Stimulated activated CD8-positive, alpha-beta memory T cell treated with anti-CD3 and anti-CD28 coated beads, Interleukin-7, amount 100 ng/mL, for 24 hours (primary cell): ENCODE measurements around the gene MLXIP.
"Not testable (repeated sequence)": the region's sequence is repeated elsewhere in the genome, so short reads cannot be mapped to it uniquely, and the experiment has no call there.

Source experiments
- DNase-seq: peaks from one replicate; pipeline ENCODE4 v3.0.0-alpha.2; 2020; ENCODE audit warnings: low read depth

MLXIP gene

DNA sequence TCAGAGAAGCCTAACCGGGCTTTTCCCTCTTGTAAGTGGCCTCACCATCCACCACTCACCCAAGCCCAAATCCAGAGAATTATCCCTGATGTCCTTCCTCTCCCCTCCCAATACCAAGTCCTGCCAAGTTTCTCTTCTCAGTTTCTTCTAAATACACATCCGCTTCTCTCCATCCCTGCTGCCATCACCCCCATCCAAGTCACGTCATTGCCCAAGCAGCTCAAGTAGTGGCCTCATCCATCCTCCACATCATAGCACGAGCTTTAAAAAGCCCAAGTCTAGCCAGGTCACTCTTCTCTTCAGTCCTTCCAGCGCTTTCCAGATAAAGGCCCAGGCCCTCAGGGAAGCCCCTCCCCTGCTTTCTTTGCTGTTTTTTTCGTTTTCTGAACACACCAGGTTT is 70.1 kb downstream of the MLXIP start:
- DNase-seq = no peak

DNA sequence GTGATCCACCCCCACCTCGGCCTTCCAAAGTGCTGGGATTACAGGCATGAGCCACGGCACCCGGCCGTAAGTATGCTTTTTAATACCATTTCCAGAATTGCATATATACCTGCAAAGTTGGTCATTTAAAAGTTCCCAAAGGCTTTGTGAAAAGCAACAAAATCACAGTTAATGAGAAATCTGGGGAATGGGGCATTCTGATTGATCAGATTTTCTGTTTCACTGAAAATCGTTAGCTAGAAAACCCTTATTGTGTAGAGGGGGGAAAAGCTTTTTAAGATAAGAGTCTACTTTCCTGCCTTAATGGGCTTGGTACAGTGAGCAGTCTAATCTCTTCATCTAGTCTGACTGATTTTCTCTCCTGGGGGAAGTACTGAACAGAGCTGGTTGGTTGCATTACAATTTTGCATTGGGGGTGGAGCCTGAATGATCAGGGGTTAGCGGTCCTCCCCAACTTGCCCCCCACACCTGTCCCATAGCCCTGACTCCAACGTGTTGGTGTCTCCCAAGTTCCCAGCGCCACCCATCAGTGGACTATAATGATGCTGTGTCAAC is 71.6 kb downstream of the MLXIP start:
- DNase-seq = no peak

DNA sequence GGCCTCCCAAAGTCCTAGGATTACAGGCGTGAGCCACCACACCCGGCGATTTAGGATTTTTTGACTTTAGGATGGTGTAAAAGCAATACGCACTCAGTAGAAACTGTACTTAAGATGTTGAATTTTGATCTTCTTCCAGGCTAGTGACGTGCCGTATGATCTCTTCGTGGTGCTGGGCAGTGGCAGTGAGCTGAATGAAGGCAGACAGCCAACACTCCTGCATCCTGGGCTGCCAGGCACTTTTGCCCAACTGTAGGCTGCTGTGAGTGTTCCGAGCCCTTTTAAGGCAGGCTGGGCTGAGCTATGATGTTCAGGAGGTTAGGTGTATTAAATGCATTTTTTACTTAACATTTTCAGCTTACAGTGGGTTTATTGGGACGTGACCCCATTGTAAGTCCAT is 74.2 kb downstream of the MLXIP start:
- DNase-seq = no peak

DNA sequence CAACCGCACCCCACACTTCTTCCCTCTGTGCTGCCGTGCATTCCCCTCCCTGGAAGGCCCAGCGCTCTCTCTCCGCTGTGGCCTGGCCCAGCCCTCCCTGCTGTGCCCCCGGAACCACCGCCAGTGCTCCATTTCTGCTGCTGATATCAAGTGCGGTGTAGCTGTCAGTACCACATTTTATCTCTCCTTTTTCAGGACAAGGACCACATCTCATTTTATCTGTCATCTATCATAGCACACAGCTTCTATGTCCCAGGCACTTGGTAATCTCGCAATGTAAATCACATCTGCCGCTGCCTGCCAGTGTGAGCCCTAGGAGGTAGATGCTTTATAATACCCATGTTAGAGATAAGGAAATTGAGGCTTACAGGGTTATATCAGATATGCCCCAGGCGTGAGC is 77.1 kb downstream of the MLXIP start:
- no peak for DNase-seq

GRCh38 chr12:122158700-122159285 is 80.2 kb downstream of the MLXIP start:
- no peak for DNase-seq

DNA sequence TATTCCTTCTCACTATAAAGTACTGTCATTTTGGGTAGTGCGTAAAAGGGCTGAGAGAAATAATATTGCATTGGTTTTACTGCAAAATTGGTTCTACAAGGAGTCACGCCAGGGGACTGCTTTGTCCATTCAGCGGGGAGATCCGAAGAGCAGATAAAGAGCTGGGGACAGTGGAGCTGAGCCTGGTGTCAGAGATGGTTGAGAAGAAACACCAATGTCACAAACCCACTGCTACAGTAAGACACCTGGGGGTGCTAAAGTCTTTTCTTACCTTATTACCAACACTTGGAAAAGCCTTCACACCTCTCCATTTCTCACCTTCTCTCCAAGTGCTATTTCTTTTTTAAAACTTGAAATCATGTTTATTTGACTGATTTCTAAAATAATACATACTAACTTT is 81.3 kb downstream of the MLXIP start:
- no peak for DNase-seq

DNA sequence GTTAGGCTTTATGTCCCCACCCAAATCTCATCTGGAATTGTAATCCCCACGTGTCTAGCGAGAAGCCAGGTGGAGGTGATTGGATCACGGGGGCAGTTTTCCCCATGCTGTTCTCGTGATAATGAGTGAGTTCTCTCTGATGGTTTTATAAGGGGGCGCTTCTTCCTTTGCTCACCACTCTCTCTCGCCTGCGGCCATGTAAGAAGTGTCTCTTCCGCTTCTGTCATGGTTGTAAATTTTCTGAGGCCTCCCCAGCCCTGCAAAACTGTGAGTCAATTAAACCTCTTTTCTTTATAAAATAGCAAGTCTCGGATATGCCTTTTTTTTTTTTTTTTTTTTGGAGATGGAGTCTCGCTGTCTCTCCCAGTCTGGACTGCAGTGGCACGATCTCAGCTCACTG is 82.2 kb downstream of the MLXIP start:
- DNase-seq = no peak

GRCh38 chr12:122161682-122162081 is 83.1 kb downstream of the MLXIP start:
- no peak for DNase-seq

DNA sequence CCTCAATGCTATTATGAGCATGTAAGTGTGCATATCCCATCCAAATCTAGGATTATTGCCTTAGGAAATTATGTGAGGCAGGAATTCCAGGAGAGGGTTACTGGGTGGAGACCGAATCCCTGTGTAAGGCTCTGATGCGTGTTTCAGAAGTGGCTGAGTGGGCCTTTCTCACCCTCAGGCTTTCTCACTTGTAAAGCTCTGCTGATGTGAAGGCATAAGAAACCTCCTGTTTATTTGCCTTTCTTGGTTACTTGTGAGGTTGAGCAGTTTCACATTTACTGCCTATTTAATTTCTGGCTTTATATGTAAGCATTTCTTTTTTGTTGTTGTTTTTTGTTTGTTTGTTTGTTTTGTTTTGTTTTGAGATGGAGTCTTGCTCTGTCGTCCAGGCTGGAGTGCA is 84.4 kb downstream of the MLXIP start:
- DNase-seq = no peak

GRCh38 chr12:122166422-122167349 is 88.1 kb downstream of the MLXIP start:
- peak; percentile 25 for DNase-seq

DNA sequence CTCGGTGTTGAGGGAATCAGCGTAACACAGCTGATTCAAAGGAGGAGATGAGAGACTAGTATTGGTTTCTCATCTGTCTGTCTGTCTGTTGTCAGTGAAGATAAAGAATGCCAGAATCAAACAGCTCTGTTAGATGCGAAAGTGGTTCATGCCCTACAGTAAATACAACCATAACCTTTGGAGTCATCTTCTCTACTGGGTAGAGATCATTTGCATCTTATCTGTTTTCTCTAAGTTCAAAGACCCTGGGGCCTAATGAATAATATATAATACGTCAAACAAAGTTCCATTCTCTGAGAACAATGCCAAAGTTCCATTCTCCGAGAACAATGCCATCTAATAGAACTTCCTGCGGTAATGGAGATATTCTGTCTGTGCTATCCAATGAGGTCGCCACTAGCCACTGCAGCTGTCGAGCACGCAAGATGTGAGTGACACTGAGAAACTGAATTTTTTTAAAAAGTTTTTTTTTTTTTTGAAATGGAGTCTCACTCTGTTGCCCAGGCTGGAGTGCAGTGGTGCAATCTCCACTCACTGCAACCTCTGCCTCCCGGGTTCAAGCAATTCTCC is 88.9 kb downstream of the MLXIP start:
- no peak for DNase-seq

- DNase-seq = no peak
These were observed 89.9 kb downstream of the MLXIP start for GRCh38 chr12:122168492-122168891.

DNA sequence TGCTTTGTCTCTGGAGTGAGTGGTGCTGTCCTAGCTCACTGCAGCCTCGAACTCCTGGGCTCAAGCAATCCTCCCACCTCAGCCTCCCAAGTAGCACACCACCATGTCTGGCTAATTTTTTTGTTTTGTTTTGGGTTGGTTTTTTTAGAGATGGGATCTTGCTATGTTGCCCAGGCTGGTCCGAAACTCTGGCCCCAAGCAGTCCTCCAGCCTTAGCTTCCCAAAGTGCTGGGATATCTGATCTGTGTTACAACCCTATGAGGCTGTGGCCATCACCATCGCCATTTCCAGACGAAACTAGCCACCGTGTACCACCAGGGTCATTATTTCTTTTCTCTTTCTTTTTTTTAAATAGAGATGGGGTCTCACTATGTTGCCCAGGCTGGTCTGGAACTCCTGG is 92.8 kb downstream of the MLXIP start:
- DNase-seq = no peak

- no peak for DNase-seq
These were observed 93.8 kb downstream of the MLXIP start for GRCh38 chr12:122172262-122172939.

- DNase-seq = no peak
These were observed 95.7 kb downstream of the MLXIP start, which contains the start of gene IL31 for GRCh38 chr12:122174155-122174845. Gene IL31 (minus strand): TSS chr12:122174221. CDS start chr12:122174172, 49 bp downstream.

GRCh38 chr12:122176473-122176872 is 97.9 kb downstream of the MLXIP start:
- not testable (repeated sequence) for DNase-seq

DNA sequence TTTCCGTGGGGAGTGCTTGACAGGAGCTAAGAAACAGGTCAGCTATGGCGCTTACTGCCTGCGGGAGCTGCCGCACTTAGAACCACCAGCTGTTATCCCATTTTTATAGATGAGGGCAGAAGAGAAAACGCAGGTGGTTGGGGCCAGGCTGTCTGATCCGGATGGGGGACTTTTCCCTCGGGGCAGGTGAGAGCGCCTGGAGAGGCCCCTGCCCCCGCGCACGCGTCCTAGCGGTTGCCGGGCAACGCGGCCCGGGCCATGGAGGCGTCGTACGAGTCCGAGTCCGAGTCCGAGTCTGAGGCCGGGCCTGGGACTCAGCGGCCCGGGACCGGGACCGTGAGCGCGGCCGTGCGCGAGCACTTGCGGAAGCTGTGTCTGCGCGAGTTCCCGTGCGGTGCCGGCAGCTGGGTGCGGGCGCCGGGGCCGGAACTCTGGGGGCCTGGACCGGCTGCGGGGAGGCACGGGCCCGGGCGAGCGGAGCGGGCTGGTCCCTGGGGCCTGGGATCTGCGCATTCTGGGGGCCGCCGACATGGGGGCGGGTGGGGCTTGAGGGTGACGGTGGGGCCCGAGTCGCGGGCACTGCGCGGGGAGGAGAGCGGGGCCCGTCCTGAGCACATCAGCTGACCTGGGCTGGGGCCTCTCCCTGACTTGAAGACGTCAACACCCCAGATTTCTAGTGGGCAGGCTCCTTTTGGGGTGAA is 104.5 kb downstream of the MLXIP start, which contains the start of gene LRRC43:
Gene LRRC43 (plus strand): TSS at position 237 of the 701 bp plus-strand sequence. CDS start 22 bp downstream, at position 259.
- no peak for DNase-seq

GRCh38 chr12:122183588-122183940 is 105.0 kb downstream of the MLXIP start:
- no peak for DNase-seq

GRCh38 chr12:122184517-122184916 is 106.0 kb downstream of the MLXIP start:
- no peak for DNase-seq

GRCh38 chr12:122185079-122185478 is 106.5 kb downstream of the MLXIP start:
- no peak for DNase-seq
